GM21529 (cell line): ENCODE measurements around the gene TARS3.

ENCODE experiments used
- ATAC-seq: cut with Tn5 transposase; IDR thresholded peaks from one replicate; pipeline ENCODE4 v1.9.1; 2021; ENCODE audit not compliant: unreplicated experiment

TARS3 gene

DNA sequence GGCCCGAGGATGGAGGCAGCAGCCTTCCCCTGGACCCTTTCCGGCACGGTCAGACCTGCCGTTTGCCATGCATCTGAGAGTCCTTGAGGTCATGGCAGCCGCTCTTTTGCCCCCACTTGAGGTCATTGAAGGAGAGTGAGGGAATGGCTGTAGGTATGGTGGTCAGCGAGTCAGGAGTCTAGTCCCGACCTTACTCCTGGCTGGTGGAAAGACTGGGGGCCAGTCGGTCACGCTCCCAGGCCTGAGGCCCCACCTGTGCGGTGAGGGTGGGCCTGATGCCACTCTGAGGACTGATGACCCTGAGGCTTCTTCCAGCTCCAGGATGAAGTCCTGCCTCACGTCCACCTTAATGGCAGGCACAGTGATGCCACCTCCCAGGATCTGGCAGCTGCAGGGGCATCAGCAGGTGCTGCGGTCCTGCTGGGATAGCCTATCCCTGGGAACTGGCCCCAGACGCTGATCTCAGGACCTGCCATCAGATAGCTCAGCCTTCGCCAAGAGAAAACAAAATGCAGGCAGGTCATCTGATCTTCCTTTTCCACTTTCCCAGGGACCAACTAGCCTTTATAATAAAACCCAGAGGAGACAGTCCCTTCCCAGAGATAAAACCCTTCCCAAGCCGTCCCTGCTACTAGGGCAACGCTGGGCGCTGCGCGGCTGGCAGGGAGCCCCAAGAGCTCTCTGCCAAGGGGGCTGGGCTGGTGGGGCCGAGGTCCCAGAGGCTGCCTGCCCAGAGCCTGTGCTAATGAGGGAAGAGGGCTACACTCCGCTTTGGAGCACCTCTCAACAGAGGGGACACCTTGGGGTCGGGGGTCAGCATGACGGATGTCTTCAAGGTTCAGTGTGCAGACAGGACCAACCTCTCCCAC, 114.3 kb downstream of the TARS3 start:
- ATAC-seq, result no peak

DNA sequence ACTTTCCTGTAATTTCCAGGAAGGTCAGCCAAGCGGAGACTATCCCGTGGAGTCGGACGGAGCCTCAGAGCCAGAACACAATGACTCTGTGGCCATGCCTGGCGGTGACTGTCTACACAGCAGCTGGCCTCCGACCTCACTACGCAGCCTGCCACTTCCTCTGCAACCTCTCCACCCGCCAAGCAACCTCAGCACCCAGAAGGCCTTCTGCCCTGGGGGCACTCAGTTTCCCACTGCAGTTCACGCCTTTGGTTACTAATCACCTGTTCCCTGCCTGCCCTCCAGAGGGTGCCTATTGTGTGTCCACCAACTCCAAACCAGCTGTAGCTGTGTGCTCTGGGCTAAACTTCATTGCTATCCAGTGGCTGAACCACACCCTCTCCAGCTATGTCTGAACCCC, 116.1 kb downstream of the TARS3 start:
- ATAC-seq, result no peak

DNA sequence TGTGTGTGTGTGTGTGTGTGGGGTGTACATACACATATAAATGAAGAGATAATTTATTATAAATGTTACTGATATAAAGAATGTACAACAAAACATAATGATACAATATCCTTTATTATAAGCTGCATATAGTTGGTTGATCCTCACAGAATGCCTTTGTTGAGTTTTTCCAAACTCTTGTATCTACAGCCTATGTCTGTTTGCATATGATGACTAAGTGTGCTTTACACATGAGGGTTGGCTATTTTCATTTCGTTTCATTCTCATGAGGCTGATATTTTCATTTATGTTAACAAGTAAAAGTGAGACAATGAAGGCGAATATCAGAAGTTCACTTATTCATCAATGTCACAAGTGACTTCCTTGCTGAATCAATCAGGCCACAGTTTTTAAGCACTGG, 117.2 kb downstream of the TARS3 start:
- ATAC-seq, result no peak

GRCh38 chr15:101604124-101604874, 120.0 kb downstream of the TARS3 start:
- no peak for ATAC-seq
